ENCODE data around the gene RABL6. TPM values are rescaled to one million over a fixed set of nuclear protein-coding genes. Genes with fewer than 3 reads are reported as not detected.
A peak's percentile ranks its signal among the peaks of the same experiment; 100 is the strongest.
"Not testable (repeated sequence)": the region's sequence is repeated elsewhere in the genome, so short reads cannot be mapped to it uniquely, and the experiment has no call there.

Gene RABL6
- total RNA-seq, 1 donor from 2014 or later, result 108 TPM

DNA sequence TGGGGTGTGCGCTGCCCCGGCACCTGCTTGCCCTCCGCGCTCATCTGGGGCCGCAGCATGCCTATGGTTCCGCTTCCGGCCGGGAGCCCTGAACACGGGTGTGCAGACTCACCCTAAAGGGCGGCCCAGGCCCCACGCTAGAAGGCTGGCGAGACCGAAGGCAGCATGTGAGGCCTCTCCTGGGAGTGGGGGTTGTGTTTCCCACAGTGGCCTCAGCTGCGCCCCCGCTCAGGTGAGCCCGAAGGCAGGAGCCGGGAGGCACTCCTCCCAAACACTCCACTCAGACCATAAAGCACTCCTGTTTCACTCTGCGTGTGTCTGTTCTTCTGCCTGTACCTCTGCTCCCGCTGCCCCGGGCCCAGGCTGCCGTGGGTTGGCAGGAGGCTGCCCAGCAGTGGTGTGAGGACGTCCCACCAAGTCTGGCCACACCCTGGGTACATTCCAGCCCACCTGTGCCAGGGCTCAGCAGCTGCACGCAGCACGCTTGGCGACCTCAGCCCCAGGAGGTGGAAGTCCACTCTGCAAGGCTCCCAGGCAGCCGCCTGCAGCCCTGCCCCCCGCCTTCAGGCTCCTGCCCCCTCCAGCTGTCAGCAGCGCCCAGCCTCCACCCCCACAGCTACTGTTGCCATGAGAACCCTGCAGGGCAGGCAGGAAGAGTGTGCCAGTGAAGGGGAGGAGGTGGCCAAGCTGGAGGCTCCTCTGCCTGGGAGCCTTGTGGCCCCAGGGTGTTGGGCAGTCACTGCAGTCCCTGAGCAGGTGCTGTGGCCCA, 33.3 kb downstream of the RABL6 start:
- Mint-ChIP-seq H3K9me3 (no peaks in the 10 kb centered on the region), H3K36me3 (ENCODE audit: low read depth) (peaks cover 11% of the 10 kb centered on the region), H3K27me3 (ENCODE audit: low read depth) (no peaks in the 10 kb centered on the region), H3K27ac (no peak overlapping the region), H3K4me1 (ENCODE audit: low read depth) (no peaks in the 10 kb centered on the region), H3K4me3 (ENCODE audit: low read depth) (no peak overlapping the region)
- intact Hi-C loops (cut with micrococcal nuclease), result loop anchor here (10.0 kb wide), 1 partner anchor 334 kb away; the partner anchor contains the start of genes LRRC26 and TMEM210
- DNase-seq (ENCODE audit: low spot score), result no peak

DNA sequence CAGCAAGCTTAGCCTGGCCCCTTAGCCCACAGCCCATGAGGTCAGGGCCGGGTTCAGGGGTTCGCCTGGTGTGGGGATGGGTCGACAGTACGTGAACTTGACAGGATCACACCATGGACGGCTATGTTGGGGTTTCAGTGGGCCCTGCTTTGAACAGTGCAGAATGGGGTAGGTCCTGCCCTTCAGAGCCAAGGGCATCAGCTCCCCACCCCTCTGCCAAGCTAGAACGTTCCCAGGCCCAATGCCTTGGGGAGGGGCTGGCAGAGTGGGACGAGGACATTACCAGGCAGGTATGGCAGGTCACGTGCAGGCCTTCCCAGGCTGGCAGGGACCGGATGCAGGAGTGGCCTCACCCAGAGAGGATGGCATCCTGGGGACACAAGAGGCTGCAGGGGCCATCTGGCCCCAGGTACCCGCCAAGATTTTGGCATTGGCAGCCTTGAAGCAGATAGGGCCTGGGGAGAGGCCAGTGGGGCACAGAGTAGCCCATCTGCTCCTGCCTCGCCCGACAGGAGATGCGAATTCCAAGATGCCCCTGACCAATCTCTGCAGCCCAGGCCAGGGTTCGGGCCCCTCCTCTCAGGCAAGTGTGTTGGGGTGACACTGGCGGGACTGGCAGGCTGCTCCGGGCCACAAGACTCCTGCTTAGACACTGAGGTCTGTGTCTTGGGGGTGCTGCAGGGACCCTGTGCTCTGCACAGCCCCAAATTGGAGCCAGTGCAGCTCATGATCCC, 34.1 kb downstream of the RABL6 start:
- H3K27ac Mint-ChIP-seq, result not testable (repeated sequence)
- peak overlapping the region; percentile 79 for H3K4me3 Mint-ChIP-seq (ENCODE audit: low read depth)
- intact Hi-C loops (cut with micrococcal nuclease), result loop anchor here (10.0 kb wide), 1 partner anchor 333 kb away; the partner anchor contains the start of genes LRRC26 and TMEM210

GRCh38 chr9:136842380-136842948, 34.7 kb downstream of the RABL6 start, which contains the start of gene AJM1:
Gene AJM1 (plus strand): TSS chr9:136842478. CDS start chr9:136844415, 1,937 bp downstream.
- peaks cover 14% of the 10 kb centered on the region for H3K36me3 Mint-ChIP-seq (ENCODE audit: low read depth)
- H3K4me3 Mint-ChIP-seq (ENCODE audit: low read depth), result peak within 1 kb of the TSS; percentile 79
- H3K27me3 Mint-ChIP-seq (ENCODE audit: low read depth); H3K9me3 Mint-ChIP-seq; H3K4me1 Mint-ChIP-seq (ENCODE audit: low read depth); H3K27ac Mint-ChIP-seq: not testable (repeated sequence)
- peak; percentile 78 for DNase-seq (ENCODE audit: low spot score)
- intact Hi-C loops (cut with micrococcal nuclease), result loop anchor here (10.0 kb wide), 1 partner anchor 332 kb away; the partner anchor contains the start of genes LRRC26 and TMEM210

More for the DNA sequence above, 34.1 kb downstream of the RABL6 start:
- DNase-seq (ENCODE audit: low spot score); H3K9me3 Mint-ChIP-seq; H3K4me1 Mint-ChIP-seq (ENCODE audit: low read depth); H3K27me3 Mint-ChIP-seq (ENCODE audit: low read depth): not testable (repeated sequence)
- peaks cover 14% of the 10 kb centered on the region for H3K36me3 Mint-ChIP-seq (ENCODE audit: low read depth)

GRCh38 chr9:136843159-136843800, 35.5 kb downstream of the RABL6 start:
- H3K9me3 Mint-ChIP-seq, result not testable (repeated sequence)

GRCh38 chr9:136843801-136844740, 36.3 kb downstream of the RABL6 start:
- DNase-seq (ENCODE audit: low spot score), result peak; percentile 56
- peak overlapping the region; percentile 47 for H3K4me3 Mint-ChIP-seq (ENCODE audit: low read depth)
- intact Hi-C loops (cut with micrococcal nuclease), result loop anchor here (1.0 to 10.0 kb wide), 2 partner anchors 100 to 331 kb away; partner anchors contain the start of genes FBXW5, LRRC26 and TMEM210
- H3K9me3 Mint-ChIP-seq; H3K27me3 Mint-ChIP-seq (ENCODE audit: low read depth); H3K27ac Mint-ChIP-seq; H3K4me1 Mint-ChIP-seq (ENCODE audit: low read depth): not testable (repeated sequence)
- H3K36me3 Mint-ChIP-seq (ENCODE audit: low read depth), result peaks cover 14% of the 10 kb centered on the region

More at GRCh38 chr9:136843159-136843800, 35.5 kb downstream of the RABL6 start:
- H3K4me3 Mint-ChIP-seq (ENCODE audit: low read depth), result peak overlapping the region; percentile 47
- not testable (repeated sequence) for H3K27ac Mint-ChIP-seq; H3K27me3 Mint-ChIP-seq (ENCODE audit: low read depth); DNase-seq (ENCODE audit: low spot score); H3K4me1 Mint-ChIP-seq (ENCODE audit: low read depth)
- intact Hi-C loops (cut with micrococcal nuclease), result loop anchor here (1.0 to 10.0 kb wide), 2 partner anchors 101 to 332 kb away; partner anchors contain the start of genes FBXW5, LRRC26 and TMEM210
- H3K36me3 Mint-ChIP-seq (ENCODE audit: low read depth), result peaks cover 18% of the 10 kb centered on the region

- Mint-ChIP-seq H3K9me3 (no peaks in the 10 kb centered on the region), H3K27me3 (ENCODE audit: low read depth) (peaks cover 9% of the 10 kb centered on the region), H3K36me3 (ENCODE audit: low read depth) (peaks cover 10% of the 10 kb centered on the region), H3K4me1 (ENCODE audit: low read depth) (peaks cover 4% of the 10 kb centered on the region), H3K4me3 (ENCODE audit: low read depth) (no peak overlapping the region), H3K27ac (no peak overlapping the region)
- intact Hi-C loops (cut with micrococcal nuclease), result loop anchor here (5.0 to 10.0 kb wide), 3 partner anchors 38 to 330 kb away; partner anchors contain the start of genes LRRC26, NPDC1, RABL6 and TMEM210
- no peak for DNase-seq (ENCODE audit: low spot score)
Measured at GRCh38 chr9:136844761-136845464, 37.2 kb downstream of the RABL6 start.

DNA sequence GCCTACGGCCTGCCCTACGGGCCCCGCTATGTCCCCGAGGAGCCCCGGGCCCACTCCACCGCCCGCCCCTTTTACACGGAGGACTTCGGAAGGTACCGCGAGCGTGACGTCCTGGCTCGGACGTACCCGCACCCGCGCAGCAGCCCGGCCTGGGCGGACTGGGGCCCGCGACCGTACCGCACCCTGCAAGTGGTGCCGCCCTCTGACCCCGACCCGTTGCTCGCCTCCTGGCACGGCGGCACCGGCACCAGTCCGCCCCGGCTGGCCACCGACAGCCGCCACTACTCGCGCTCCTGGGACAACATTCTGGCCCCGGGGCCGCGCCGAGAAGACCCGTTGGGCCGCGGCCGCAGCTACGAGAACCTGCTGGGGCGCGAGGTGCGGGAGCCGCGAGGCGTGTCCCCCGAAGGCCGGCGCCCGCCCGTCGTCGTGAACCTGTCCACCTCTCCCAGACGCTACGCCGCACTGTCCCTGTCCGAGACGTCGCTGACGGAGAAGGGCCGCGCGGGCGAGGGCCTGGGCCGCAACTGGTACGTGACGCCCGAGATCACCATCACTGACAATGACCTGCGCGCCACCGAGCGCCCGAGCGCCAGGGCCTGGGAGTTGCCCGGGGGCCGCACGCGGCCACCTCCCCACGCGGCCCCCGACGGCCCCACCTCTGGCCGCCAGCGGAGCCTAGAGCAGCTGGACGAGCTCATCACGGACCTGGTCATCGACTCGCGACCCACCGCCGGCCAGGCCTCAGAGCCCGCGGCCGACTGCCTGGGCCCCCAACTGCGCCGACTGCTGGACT, 37.9 kb downstream of the RABL6 start:
- no peak overlapping the region for H3K27ac Mint-ChIP-seq
- no peaks in the 10 kb centered on the region for H3K9me3 Mint-ChIP-seq

DNA sequence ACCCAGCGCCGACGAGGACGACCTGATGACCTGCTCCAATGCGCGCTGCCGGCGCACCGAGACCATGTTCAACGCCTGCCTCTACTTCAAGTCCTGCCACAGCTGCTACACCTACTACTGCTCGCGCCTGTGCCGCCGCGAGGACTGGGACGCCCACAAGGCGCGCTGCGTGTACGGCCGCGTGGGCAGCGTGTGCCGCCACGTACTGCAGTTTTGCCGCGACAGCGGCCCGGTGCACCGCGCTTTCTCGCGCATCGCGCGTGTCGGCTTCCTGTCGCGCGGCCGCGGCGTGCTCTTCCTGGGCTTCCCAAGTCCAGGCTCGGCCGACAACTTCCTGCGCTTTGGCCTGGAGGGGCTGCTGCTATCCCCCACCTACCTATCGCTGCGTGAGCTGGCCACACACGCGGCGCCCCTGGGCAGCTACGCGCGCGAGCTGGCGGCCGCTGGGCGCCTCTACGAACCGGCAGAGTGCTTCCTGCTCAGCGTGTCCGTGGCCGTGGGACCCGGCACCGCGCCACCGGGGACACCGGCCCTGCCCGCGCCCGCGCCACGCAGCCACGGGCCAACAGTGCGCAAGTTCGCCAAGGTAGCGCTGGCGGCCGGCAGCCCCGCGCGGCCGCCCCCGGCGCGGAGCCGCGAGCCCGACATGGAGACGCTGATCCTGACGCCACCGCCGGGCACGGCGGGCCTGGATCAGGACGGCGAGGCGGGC, 38.8 kb downstream of the RABL6 start:
- H3K4me3 Mint-ChIP-seq (ENCODE audit: low read depth), result peak overlapping the region; percentile 13
- no peak for DNase-seq (ENCODE audit: low spot score)
- peaks cover 19% of the 10 kb centered on the region for H3K36me3 Mint-ChIP-seq (ENCODE audit: low read depth)
- peak overlapping the region; percentile 49 for H3K27ac Mint-ChIP-seq
- no peaks in the 10 kb centered on the region for H3K9me3 Mint-ChIP-seq
- peaks cover 6% of the 10 kb centered on the region for H3K4me1 Mint-ChIP-seq (ENCODE audit: low read depth)
- intact Hi-C loops (cut with micrococcal nuclease), result loop anchor here (5.0 to 10.0 kb wide), 3 partner anchors 39 to 328 kb away; partner anchors contain the start of genes LRRC26, NPDC1, RABL6 and TMEM210
- H3K27me3 Mint-ChIP-seq (ENCODE audit: low read depth), result peaks cover 9% of the 10 kb centered on the region

More for the DNA sequence above, 37.9 kb downstream of the RABL6 start:
- intact Hi-C loops (cut with micrococcal nuclease), result loop anchor here (5.0 to 10.0 kb wide), 3 partner anchors 38 to 329 kb away; partner anchors contain the start of genes LRRC26, NPDC1, RABL6 and TMEM210
- Mint-ChIP-seq H3K4me3 (ENCODE audit: low read depth) (no peak overlapping the region), H3K4me1 (ENCODE audit: low read depth) (peaks cover 6% of the 10 kb centered on the region), H3K27me3 (ENCODE audit: low read depth) (peaks cover 9% of the 10 kb centered on the region), H3K36me3 (ENCODE audit: low read depth) (peaks cover 11% of the 10 kb centered on the region)
- DNase-seq (ENCODE audit: low spot score), result no peak

- no peak for DNase-seq (ENCODE audit: low spot score)
- intact Hi-C loops (cut with micrococcal nuclease), result loop anchor here (5.0 to 10.0 kb wide), 3 partner anchors 40 to 328 kb away; partner anchors contain the start of genes LRRC26, NPDC1, RABL6 and TMEM210
- no peaks in the 10 kb centered on the region for H3K9me3 Mint-ChIP-seq
- H3K4me3 Mint-ChIP-seq (ENCODE audit: low read depth), result peak overlapping the region; percentile 96
- H3K27ac Mint-ChIP-seq, result peak overlapping the region; percentile 81
- peaks cover 21% of the 10 kb centered on the region for H3K36me3 Mint-ChIP-seq (ENCODE audit: low read depth)
- H3K27me3 Mint-ChIP-seq (ENCODE audit: low read depth), result peaks cover 9% of the 10 kb centered on the region
- peaks cover 6% of the 10 kb centered on the region for H3K4me1 Mint-ChIP-seq (ENCODE audit: low read depth)
Measured at GRCh38 chr9:136847088-136847825, 39.5 kb downstream of the RABL6 start.

Data from activated T-helper 2 cell treated with anti-CD3 and anti-CD28 coated beads, Interferon-gamma antibody, Interleukin-2, Interleukin-4, amounts not matched to agents 10 μg/mL and 5 μg/mL and 100 μg/mL, durations not matched to agents 14 hours and 24 hours and 36 hours (primary cell).